ENCODE results near the gene CYP21A2.

CYP21A2 gene

DNA sequence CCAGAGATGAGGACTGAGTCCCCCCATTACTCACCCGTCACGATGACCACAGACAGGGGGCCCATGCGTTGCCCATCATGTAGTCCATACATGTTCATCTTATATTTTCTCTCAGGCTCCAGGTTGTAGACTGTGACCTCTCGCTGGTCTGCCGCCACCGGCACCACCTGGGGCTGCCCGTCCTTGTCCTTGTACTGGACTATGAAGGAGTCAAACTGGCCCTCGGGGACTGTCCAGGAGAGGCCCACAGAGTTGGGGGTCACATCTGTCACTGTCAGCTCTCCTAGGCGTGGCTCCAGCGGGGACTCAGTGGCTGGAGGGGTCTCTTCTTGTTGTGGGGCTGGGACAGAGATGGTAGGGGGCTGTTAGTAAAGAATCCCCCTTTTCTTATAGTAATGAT is 35.4 kb downstream of the CYP21A2 start:
- no peak overlapping the region for H3K27ac ChIP-seq (ENCODE audit: low read depth, low read length)
- H3K4me3 ChIP-seq (ENCODE audit: low read length) = no peak overlapping the region
- H3K9me3 ChIP-seq (ENCODE audit: insufficient read depth, low read depth, low read length) = no peaks in the 10 kb centered on the region
- peaks cover 10% of the 10 kb centered on the region for H3K4me1 ChIP-seq (ENCODE audit: insufficient read depth, low read length)
- no peaks in the 10 kb centered on the region for H3K36me3 ChIP-seq (ENCODE audit: insufficient read depth, low read length)
- no peak overlapping the region for H3K9ac ChIP-seq (ENCODE audit: low read depth, low read length)
- H3K27me3 ChIP-seq (ENCODE audit: insufficient read depth, low read length) = no peaks in the 10 kb centered on the region
- 96% methylated on average over 10 of the region's 10 CpGs for WGBS

DNA sequence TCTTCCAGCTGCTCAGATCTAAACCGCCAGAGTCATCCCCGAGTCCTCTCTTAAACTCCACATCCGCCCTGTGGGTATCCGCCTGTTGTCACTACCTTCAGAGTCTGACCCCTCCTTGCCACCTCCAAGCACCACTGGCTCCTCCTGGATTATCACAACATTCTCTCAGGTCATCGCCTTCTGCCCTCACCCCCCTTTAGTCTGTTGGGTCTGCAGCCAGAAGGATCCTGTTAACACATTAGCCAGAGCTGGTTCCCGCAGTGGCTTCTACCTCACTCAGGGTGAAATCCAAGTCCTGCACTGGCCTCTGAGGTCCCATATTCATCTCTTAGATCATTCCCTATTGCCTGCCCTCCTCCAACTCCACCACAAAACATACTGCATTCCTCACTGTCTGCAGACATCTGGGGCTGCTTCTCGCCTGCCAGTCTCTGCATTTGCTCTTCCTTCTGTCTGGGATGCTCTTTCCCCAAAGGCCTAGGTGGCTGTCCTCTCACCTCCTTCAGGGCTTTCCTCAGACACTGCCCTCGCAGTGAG is 36.8 kb downstream of the CYP21A2 start:
- no peaks in the 10 kb centered on the region for H3K27me3 ChIP-seq (ENCODE audit: insufficient read depth, low read length)
- 92% methylated on average over 8 of the region's 8 CpGs for WGBS

DNA sequence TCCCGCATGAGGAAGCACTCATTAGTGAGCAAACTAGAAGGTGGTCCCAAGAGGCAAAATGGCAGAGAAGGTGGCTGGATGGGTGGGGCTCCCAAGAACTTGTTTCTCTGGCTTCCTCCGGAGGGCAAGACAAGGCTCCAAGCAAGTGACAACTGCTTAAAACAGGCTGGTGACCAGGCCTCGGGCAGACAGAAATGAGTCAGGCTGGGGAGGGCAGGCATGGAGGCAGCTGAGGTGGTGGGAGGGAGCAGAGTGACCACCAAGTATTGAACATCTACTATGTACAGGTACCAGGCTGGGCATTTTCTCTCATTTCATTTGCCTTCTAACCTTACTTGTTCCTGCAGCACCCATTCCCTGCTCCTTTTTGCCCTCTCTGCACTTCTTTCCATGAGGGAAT is 37.6 kb downstream of the CYP21A2 start:
- Histone ChIP-seq H3K27me3 (ENCODE audit: insufficient read depth, low read length) (no peaks in the 10 kb centered on the region), H3K27ac (ENCODE audit: low read depth, low read length) (no peak overlapping the region), H3K4me3 (ENCODE audit: low read length) (no peak overlapping the region), H3K9me3 (ENCODE audit: insufficient read depth, low read depth, low read length) (no peaks in the 10 kb centered on the region), H3K4me1 (ENCODE audit: insufficient read depth, low read length) (peaks cover 5% of the 10 kb centered on the region; the same call in 1 of the 2 replicates), H3K36me3 (ENCODE audit: insufficient read depth, low read length) (no peaks in the 10 kb centered on the region), H3K9ac (ENCODE audit: low read depth, low read length) (no peak overlapping the region)
- 84% methylated on average over 3 of the region's 3 CpGs for WGBS

More for the DNA sequence above, 36.8 kb downstream of the CYP21A2 start:
- Histone ChIP-seq H3K4me3 (ENCODE audit: low read length) (no peak overlapping the region), H3K27ac (ENCODE audit: low read depth, low read length) (no peak overlapping the region), H3K9me3 (ENCODE audit: insufficient read depth, low read depth, low read length) (no peaks in the 10 kb centered on the region), H3K4me1 (ENCODE audit: insufficient read depth, low read length) (peaks cover 10% of the 10 kb centered on the region), H3K36me3 (ENCODE audit: insufficient read depth, low read length) (no peaks in the 10 kb centered on the region), H3K9ac (ENCODE audit: low read depth, low read length) (no peak overlapping the region)

DNA sequence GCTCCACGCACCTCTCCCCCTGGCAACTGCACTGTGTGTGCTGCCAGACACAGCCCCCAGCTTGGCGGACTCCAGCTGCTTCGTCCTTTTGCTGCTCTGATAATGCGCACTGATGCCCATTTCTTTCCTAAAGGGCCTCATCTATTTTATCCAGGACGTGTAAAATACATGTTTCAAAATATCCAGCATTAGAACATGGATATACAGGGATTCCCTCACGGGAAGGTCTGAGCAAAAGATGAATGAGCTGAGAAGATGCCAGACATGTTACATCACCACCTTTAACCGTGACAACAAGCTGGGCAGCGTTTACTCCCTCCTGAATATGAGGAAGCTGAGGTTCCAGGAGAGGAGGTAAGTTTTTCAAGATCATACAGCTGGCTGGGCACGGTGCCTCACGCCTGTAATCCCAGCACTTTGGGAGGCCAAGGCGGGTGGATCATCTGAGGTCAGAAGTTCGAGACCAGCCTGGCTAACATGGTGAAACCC is 38.1 kb downstream of the CYP21A2 start:
- no peaks in the 10 kb centered on the region; the same call in 1 of the 2 replicates for H3K4me1 ChIP-seq (ENCODE audit: insufficient read depth, low read length)
- WGBS = 87% methylated on average over 12 of the region's 12 CpGs
- H3K36me3 ChIP-seq (ENCODE audit: insufficient read depth, low read length) = no peaks in the 10 kb centered on the region
- no peak overlapping the region for H3K27ac ChIP-seq (ENCODE audit: low read depth, low read length)
- no peak overlapping the region for H3K4me3 ChIP-seq (ENCODE audit: low read length)
- H3K9ac ChIP-seq (ENCODE audit: low read depth, low read length) = no peak overlapping the region
- H3K9me3 ChIP-seq (ENCODE audit: insufficient read depth, low read depth, low read length) = no peaks in the 10 kb centered on the region
- no peaks in the 10 kb centered on the region for H3K27me3 ChIP-seq (ENCODE audit: insufficient read depth, low read length)

DNA sequence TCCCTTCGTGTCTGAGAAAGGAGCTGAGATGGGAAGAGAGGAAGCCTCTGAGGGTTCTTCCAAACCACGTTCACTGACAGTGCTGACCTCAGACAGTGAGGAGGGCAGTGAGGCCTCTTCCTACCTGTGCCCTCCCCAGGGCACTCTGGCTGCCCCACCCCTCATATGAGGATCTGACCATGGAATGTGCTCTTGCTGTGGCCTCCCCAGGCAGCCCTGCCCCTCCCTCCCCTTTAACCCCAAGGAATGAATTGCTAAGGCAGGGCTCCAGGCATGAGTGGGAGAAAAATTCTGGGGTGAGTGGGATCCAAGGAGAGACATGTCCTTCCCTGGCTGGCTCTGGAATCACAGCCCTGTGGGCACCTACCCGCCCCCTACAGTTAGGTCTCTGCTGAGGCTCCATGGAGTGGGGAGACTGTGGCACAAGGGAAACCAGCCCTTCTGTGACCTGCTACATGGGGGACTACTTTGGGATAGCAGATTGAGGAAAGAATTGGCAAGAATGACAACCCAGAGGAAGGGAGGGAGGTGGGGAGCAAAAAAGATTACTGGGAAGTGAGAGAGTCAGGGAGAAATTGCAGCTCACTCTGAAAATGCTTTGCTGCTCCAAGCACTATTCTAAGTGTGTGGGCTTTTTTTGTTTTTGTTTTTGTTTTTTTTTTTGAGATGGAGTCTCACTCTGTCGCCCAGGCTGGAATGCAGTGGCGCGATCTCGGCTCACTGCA is 41.5 kb downstream of the CYP21A2 start:
- Histone ChIP-seq H3K27ac (ENCODE audit: low read depth, low read length) (no peak overlapping the region), H3K9me3 (ENCODE audit: insufficient read depth, low read depth, low read length) (no peaks in the 10 kb centered on the region), H3K4me1 (ENCODE audit: insufficient read depth, low read length) (no peaks in the 10 kb centered on the region), H3K9ac (ENCODE audit: low read depth, low read length) (no peak overlapping the region), H3K27me3 (ENCODE audit: insufficient read depth, low read length) (no peaks in the 10 kb centered on the region), H3K4me3 (ENCODE audit: low read length) (no peak overlapping the region), H3K36me3 (ENCODE audit: insufficient read depth, low read length) (no peaks in the 10 kb centered on the region)
- WGBS = 78% methylated on average over 7 of the region's 7 CpGs

DNA sequence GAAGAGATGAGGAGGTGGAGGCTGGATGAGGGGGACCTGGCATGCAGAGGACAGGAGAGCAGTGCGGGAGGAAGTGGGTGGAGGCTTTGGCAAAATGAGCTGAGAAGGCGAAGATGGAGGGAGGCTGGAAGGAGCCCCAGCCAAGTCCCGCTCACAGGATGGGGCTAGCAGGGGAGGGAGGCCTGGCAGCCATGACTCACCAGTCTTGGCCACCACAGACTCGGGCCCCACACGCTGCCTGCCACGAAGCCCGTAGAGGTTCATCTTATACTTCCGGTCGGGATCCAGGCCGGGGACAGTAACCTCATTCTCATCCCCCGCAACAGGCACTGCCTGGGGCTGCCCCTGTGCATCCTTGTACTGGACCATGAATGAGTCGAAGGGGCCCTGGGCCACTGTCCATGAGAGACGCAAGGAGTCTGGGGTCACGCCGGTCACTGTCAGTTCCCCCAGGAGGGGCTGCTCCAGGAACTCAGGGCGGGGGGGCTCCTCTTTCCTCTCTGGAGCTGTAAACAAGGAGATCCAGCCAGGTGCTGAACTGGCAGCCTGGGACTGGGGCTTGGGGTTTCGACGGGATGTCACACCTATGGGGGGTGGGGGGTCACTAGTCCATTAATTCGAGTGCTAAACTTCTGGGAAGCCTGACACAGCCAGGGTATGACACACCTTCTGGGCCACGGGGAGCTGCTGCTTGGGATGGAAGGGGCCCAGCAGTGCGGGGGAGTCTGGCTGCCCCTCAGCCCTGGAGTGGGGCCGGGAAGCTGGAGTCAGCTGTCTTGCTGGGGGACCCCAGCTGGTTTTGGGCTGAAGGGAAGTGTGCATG is 43.2 kb downstream of the CYP21A2 start:
- Histone ChIP-seq H3K9ac (ENCODE audit: low read depth, low read length) (no peak overlapping the region), H3K4me3 (ENCODE audit: low read length) (no peak overlapping the region), H3K36me3 (ENCODE audit: insufficient read depth, low read length) (no peaks in the 10 kb centered on the region), H3K4me1 (ENCODE audit: insufficient read depth, low read length) (peaks cover 5% of the 10 kb centered on the region; the same call in 1 of the 2 replicates), H3K27me3 (ENCODE audit: insufficient read depth, low read length) (peaks cover 4% of the 10 kb centered on the region), H3K27ac (ENCODE audit: low read depth, low read length) (no peak overlapping the region), H3K9me3 (ENCODE audit: insufficient read depth, low read depth, low read length) (no peaks in the 10 kb centered on the region)
- 84% methylated on average over 22 of the region's 22 CpGs for WGBS

DNA sequence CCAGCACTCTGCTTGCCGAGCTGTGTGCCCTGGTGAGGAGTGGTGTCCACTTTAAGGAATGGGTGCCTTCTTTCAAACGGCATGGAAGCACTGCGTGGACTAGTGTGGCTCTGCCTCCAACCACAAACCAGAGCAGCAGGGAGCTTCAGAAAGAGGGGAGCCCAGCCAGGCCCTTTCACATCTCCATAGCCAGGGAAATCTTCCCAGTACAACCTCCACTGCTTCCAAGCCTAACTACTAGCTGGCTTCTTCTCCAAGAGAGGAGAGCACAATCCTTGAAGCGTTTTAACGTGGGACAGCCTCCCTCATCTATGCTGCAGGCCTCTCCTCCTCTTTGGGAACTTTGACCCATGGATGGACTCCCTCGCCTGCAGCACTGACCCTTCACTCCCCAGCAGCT is 44.3 kb downstream of the CYP21A2 start:
- H3K4me1 ChIP-seq (ENCODE audit: insufficient read depth, low read length) = peaks cover 5% of the 10 kb centered on the region; the same call in 1 of the 2 replicates
- H3K27ac ChIP-seq (ENCODE audit: low read depth, low read length) = no peak overlapping the region
- H3K9me3 ChIP-seq (ENCODE audit: insufficient read depth, low read depth, low read length) = no peaks in the 10 kb centered on the region
- H3K36me3 ChIP-seq (ENCODE audit: insufficient read depth, low read length) = no peaks in the 10 kb centered on the region
- no peak overlapping the region for H3K4me3 ChIP-seq (ENCODE audit: low read length)
- H3K9ac ChIP-seq (ENCODE audit: low read depth, low read length) = no peak overlapping the region
- peaks cover 15% of the 10 kb centered on the region for H3K27me3 ChIP-seq (ENCODE audit: insufficient read depth, low read length)
- WGBS = 75% methylated on average over 6 of the region's 6 CpGs

DNA sequence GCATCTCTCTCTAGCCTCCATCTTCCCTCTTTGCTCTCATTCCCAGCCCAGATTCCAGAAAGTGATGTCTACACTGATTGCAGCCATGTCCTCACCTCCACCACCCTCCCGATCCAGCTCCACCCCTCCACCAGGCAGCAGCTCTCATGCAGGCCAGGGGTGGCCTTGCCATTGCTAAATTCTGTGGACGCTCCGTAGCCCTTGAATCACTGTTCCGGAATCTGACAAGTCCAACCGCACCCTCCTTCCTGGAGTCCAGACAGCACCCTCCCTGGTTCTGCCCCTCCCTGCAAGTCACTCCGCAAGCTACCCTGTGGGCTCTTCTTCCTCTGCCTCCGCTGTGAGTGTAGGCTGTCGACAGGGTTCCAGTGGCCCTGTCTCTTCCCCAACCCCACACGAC is 44.7 kb downstream of the CYP21A2 start:
- H3K4me1 ChIP-seq (ENCODE audit: insufficient read depth, low read length) = peaks cover 5% of the 10 kb centered on the region

DNA sequence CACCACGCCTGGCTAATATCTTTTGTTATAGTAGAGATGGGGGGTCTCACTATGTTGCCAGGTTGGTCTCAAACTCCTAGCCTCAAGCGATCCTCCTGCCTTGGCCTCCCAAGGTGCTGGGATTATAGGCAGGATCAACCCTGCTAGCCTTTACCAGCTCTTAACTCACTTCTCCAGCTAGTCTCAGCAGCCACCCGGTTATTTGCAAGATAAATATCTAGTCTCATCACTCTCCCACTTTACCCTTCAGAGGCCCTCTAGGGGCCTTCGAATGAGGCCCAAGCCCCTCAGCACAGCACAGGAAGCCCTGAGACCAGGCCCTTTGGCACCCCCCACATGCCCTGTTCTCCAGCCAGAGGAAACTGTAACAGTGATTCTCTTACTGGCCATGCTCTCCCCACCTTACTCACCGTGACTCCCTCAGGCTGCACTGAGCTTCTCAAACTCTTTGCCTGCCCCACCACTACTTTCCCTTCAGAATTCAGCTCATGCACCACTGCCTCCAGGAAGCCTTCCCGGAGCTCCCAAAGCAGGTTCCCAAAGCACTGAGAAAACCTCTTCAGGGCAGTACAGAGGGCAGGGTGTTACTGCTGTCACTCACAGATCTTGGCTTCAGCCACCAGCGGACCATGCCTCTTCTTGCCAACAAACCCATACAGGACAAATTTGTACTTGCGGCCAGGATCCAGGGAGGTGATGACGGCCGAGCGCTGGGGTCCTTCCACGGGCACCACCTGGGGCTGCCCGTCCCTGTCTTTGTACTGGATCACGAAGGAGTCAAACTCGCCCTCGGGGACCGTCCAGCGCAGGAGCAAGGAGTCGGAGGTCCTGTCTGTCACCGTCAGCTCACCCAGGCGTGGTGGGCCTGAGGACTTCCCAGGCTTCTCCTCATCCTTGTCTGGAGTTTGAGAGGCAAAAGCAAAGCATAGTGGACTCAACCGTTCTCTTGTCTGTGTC is 45.9 kb downstream of the CYP21A2 start:
- Histone ChIP-seq H3K9ac (ENCODE audit: low read depth, low read length) (no peak overlapping the region), H3K36me3 (ENCODE audit: insufficient read depth, low read length) (no peaks in the 10 kb centered on the region), H3K4me3 (ENCODE audit: low read length) (no peak overlapping the region), H3K4me1 (ENCODE audit: insufficient read depth, low read length) (peaks cover 11% of the 10 kb centered on the region), H3K27ac (ENCODE audit: low read depth, low read length) (no peak overlapping the region), H3K27me3 (ENCODE audit: insufficient read depth, low read length) (peaks cover 19% of the 10 kb centered on the region), H3K9me3 (ENCODE audit: insufficient read depth, low read depth, low read length) (no peaks in the 10 kb centered on the region)
- WGBS = 92% methylated on average over 22 of the region's 22 CpGs

More for the DNA sequence above, 44.7 kb downstream of the CYP21A2 start:
- no peak overlapping the region for H3K27ac ChIP-seq (ENCODE audit: low read depth, low read length)
- WGBS = 92% methylated on average over 9 of the region's 9 CpGs
- no peaks in the 10 kb centered on the region for H3K36me3 ChIP-seq (ENCODE audit: insufficient read depth, low read length)
- H3K27me3 ChIP-seq (ENCODE audit: insufficient read depth, low read length) = peaks cover 15% of the 10 kb centered on the region
- H3K9ac ChIP-seq (ENCODE audit: low read depth, low read length) = no peak overlapping the region
- H3K4me3 ChIP-seq (ENCODE audit: low read length) = no peak overlapping the region
- no peaks in the 10 kb centered on the region for H3K9me3 ChIP-seq (ENCODE audit: insufficient read depth, low read depth, low read length)

DNA sequence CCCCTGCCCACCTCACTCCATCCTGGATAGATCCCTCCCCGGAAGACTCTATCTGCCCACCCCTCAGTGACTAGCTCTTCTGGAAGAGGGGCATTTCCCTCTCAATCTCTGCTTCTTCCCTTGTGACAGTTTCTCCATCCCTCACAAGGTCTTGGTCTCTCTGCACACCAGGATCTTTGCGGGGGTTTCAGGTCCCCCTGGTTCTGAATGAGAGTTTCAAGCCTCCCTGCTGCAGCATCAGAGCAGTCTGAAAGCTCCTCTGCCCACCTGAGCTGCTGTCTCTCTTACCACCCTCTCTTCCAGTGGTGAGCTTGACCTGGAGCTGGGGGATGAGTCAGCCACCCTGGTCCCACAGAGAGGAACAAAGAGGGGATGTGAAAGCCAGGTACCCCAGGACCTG is 46.6 kb downstream of the CYP21A2 start:
- H3K36me3 ChIP-seq (ENCODE audit: insufficient read depth, low read length) = no peaks in the 10 kb centered on the region
- no peak overlapping the region for H3K27ac ChIP-seq (ENCODE audit: low read depth, low read length)
- no peak overlapping the region for H3K9ac ChIP-seq (ENCODE audit: low read depth, low read length)
- 86% methylated on average over 2 of the region's 2 CpGs for WGBS
- H3K27me3 ChIP-seq (ENCODE audit: insufficient read depth, low read length) = peaks cover 19% of the 10 kb centered on the region
- H3K4me3 ChIP-seq (ENCODE audit: low read length) = no peak overlapping the region
- no peaks in the 10 kb centered on the region for H3K9me3 ChIP-seq (ENCODE audit: insufficient read depth, low read depth, low read length)
- peaks cover 11% of the 10 kb centered on the region for H3K4me1 ChIP-seq (ENCODE audit: insufficient read depth, low read length)

All from HUES64 (cell line).